ENCODE results near the gene EDEM2. TPM values are rescaled to one million over a fixed set of nuclear protein-coding genes. Genes with fewer than 3 reads are reported as not detected.

EDEM2 gene
- total and polyA plus RNA-seq, 2 of the 13 experiments (the other 11 are each of a cell fraction or from before 2014, with no cell fraction given), result 33.1 to 46.9 TPM

- TF ChIP-seq, protein P1, sequence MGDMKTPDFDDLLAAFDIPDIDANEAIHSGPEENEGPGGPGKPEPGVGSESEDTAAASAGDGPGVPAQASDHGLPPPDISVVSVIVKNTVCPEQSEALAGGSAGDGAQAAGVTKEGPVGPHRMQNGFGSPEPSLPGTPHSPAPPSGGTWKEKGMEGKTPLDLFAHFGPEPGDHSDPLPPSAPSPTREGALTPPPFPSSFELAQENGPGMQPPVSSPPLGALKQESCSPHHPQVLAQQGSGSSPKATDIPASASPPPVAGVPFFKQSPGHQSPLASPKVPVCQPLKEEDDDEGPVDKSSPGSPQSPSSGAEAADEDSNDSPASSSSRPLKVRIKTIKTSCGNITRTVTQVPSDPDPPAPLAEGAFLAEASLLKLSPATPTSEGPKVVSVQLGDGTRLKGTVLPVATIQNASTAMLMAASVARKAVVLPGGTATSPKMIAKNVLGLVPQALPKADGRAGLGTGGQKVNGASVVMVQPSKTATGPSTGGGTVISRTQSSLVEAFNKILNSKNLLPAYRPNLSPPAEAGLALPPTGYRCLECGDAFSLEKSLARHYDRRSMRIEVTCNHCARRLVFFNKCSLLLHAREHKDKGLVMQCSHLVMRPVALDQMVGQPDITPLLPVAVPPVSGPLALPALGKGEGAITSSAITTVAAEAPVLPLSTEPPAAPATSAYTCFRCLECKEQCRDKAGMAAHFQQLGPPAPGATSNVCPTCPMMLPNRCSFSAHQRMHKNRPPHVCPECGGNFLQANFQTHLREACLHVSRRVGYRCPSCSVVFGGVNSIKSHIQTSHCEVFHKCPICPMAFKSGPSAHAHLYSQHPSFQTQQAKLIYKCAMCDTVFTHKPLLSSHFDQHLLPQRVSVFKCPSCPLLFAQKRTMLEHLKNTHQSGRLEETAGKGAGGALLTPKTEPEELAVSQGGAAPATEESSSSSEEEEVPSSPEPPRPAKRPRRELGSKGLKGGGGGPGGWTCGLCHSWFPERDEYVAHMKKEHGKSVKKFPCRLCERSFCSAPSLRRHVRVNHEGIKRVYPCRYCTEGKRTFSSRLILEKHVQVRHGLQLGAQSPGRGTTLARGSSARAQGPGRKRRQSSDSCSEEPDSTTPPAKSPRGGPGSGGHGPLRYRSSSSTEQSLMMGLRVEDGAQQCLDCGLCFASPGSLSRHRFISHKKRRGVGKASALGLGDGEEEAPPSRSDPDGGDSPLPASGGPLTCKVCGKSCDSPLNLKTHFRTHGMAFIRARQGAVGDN (CRISPR knock-in tag; IDR thresholded peaks at IDR 0.05), result peak; percentile 31; the same call in 1 of the 2 replicates
- TF ChIP-seq POGZ (CRISPR knock-in tag; IDR thresholded peaks at IDR 0.05), result no peak
- TF ChIP-seq POLR2A (IDR thresholded peaks at IDR 0.05; ENCODE audit: insufficient read depth in 1 of 2, low read depth in 2 of 2, low read length in 2 of 2), result no peak
- TF ChIP-seq, protein P2, sequence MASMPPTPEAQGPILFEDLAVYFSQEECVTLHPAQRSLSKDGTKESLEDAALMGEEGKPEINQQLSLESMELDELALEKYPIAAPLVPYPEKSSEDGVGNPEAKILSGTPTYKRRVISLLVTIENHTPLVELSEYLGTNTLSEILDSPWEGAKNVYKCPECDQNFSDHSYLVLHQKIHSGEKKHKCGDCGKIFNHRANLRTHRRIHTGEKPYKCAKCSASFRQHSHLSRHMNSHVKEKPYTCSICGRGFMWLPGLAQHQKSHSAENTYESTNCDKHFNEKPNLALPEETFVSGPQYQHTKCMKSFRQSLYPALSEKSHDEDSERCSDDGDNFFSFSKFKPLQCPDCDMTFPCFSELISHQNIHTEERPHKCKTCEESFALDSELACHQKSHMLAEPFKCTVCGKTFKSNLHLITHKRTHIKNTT (CRISPR knock-in tag; IDR thresholded peaks at IDR 0.05), result no peak
- no peak for TF ChIP-seq REXO4 (CRISPR knock-in tag; IDR thresholded peaks at IDR 0.05; ENCODE audit: borderline replicate concordance)
- no peak for TF ChIP-seq ISX (CRISPR knock-in tag; conservative IDR thresholded peaks at IDR 0.05)
- TF ChIP-seq, protein P3, sequence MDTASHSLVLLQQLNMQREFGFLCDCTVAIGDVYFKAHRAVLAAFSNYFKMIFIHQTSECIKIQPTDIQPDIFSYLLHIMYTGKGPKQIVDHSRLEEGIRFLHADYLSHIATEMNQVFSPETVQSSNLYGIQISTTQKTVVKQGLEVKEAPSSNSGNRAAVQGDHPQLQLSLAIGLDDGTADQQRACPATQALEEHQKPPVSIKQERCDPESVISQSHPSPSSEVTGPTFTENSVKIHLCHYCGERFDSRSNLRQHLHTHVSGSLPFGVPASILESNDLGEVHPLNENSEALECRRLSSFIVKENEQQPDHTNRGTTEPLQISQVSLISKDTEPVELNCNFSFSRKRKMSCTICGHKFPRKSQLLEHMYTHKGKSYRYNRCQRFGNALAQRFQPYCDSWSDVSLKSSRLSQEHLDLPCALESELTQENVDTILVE (CRISPR knock-in tag; IDR thresholded peaks at IDR 0.05), result no peak
- TF ChIP-seq CCDC6 (CRISPR knock-in tag; IDR thresholded peaks at IDR 0.05), result no peak
- no peak for TF ChIP-seq RNF2 (conservative IDR thresholded peaks at IDR 0.05; ENCODE audit: low read depth)
- TF ChIP-seq ATM (IDR thresholded peaks at IDR 0.05; ENCODE audit: borderline replicate concordance), result no peak
- TF ChIP-seq, protein P4, sequence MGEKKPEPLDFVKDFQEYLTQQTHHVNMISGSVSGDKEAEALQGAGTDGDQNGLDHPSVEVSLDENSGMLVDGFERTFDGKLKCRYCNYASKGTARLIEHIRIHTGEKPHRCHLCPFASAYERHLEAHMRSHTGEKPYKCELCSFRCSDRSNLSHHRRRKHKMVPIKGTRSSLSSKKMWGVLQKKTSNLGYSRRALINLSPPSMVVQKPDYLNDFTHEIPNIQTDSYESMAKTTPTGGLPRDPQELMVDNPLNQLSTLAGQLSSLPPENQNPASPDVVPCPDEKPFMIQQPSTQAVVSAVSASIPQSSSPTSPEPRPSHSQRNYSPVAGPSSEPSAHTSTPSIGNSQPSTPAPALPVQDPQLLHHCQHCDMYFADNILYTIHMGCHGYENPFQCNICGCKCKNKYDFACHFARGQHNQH (CRISPR knock-in tag; IDR thresholded peaks at IDR 0.05), result no peak
- TF ChIP-seq MAZ (IDR thresholded peaks at IDR 0.05; ENCODE audit: borderline replicate concordance, low read depth, low read length), result no peak
- no peak for TF ChIP-seq MAZ (CRISPR knock-in tag; IDR thresholded peaks at IDR 0.05; ENCODE audit: low read depth)
- TF ChIP-seq ZNF484 (CRISPR knock-in tag; IDR thresholded peaks at IDR 0.05; ENCODE audit: borderline replicate concordance, low read depth), result no peak
Observed at GRCh38 chr20:35166242-35166830, 19.2 kb upstream of the EDEM2 start (continued).

Measured in HepG2 (cell line).